GM12891 (cell line): ENCODE data around the gene ZXDA.

Experiments used
- POLR2A ChIP-seq: IDR thresholded peaks from 2 replicates; pipeline ENCODE4 v1.6.1; 2011; ENCODE audit warnings: low read depth, low read length, control low read depth
- POLR2AphosphoS5 ChIP-seq: IDR thresholded peaks from 2 replicates; pipeline ENCODE4 v1.6.1; 2011; ENCODE audit warnings: low read depth, low read length, control low read depth
- SPI1 ChIP-seq: IDR thresholded peaks from 2 replicates; pipeline ENCODE4 v1.6.1; 2011; ENCODE audit warnings: low read depth, low read length, control low read depth
- TAF1 ChIP-seq: IDR thresholded peaks from 2 replicates; pipeline ENCODE4 v1.6.1; 2011; ENCODE audit warnings: low read depth, low read length, control low read depth

GRCh38 chrX:57899064-57899463 is 11.2 kb downstream of the ZXDA start:
- TF ChIP-seq TAF1 = no peak
- TF ChIP-seq POLR2A = no peak
- no peak for TF ChIP-seq POLR2AphosphoS5
- TF ChIP-seq SPI1 = no peak
